Measurements from ENCODE around the gene SUMO1.

The SUMO1 gene

GRCh38 chr2:202196727-202197126 is 41.7 kb downstream of the SUMO1 start:
- no peak for DNase-seq (ENCODE audit: low spot score)

DNA sequence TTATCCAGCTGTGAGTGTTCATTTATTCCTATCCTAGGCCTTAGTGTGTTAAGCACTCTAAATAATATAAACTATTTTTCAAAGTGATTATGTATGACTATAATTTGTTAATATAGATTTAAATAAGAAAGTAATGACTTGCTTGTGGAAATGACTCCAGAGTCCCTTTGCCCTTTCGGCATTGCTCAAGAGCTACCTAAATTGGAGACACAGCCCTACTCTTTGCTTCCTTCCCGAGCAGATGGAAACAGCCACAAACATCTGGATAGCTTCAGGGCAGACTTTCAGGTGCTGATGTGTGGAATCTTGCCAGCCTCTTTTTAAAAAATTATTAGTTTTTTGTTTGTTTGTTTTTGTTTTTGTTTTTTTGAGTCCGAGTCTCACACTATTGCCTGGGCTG is 44.0 kb downstream of the SUMO1 start:
- DNase-seq (ENCODE audit: low spot score) = no peak

- no peak for DNase-seq (ENCODE audit: low spot score)
Observed at GRCh38 chr2:202193881-202194353, 44.5 kb downstream of the SUMO1 start.

- DNase-seq (ENCODE audit: low spot score) = no peak
Observed at GRCh38 chr2:202193305-202193704, 45.1 kb downstream of the SUMO1 start.

DNA sequence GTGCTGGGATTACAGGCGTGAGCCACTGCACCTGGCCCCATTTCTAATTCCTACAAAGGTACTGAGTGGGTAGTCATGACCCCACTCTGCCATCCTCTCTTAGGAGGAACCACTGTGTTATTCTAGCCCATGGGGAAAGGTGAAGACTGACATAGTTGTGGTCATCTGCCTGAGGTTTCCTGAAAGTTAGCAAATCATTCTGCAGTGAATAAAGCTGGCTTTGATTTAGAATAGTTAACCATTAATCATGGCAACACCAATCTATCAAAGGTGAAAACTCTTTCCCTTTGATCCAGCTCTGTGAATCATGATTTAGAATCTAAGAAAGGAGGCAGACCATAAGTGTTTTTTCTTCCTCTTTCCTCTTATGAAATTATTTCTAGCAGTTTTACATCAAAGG is 50.8 kb downstream of the SUMO1 start:
- DNase-seq (ENCODE audit: low spot score) = no peak

- no peak for DNase-seq (ENCODE audit: low spot score)
Observed at GRCh38 chr2:202186641-202187202, 51.7 kb downstream of the SUMO1 start.

GRCh38 chr2:202185156-202185555 is 53.2 kb downstream of the SUMO1 start:
- DNase-seq (ENCODE audit: low spot score) = no peak

DNA sequence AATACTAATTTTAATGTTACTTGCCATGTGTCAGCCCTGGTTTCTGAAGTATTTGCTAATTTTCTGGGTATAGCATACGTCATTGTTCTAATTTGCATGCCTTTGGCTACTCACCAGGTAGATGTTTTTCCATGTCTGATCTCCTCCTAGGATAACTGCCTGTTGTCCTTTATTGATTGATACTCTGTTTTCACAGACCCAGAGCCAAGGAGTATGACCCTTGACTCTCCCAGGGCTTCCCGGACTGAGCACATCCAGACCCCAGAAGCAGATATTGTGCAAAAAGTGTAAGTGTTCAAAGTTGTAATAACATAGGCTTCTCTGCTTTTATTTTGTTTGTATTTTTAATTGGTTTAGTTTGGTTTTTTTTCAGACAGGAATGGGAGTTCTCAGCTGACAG is 53.8 kb downstream of the SUMO1 start:
- no peak for DNase-seq (ENCODE audit: low spot score)

DNA sequence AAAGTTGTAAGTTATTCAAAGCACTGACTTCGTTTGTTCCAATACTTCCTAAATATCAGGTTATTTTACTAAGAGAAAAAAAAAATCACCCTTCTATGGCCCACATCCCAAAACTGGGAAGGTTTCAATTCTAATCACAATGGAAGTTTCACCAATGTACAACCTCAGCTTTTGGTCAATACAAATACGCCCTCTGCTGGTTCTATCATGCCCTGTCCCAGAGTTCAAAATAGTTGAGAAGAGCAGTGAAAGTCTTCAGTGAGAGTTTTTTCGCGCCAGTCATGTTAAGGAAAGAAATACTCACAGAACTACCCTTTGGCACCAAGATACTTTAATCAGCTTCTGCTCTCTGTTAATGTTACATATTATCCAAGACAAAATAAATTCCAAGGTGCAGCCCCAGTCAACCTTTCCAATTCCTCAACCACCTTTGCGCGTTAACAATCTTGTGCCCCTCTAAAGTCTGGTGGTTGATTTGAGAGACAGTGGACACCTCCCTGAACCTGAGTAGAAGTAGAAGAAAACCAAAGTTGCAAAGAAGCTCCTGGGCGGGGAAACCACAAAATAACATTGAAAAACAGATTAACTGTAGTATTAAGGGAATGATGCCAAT is 59.9 kb downstream of the SUMO1 start:
- peak; percentile 86 for DNase-seq (ENCODE audit: low spot score)

DNA sequence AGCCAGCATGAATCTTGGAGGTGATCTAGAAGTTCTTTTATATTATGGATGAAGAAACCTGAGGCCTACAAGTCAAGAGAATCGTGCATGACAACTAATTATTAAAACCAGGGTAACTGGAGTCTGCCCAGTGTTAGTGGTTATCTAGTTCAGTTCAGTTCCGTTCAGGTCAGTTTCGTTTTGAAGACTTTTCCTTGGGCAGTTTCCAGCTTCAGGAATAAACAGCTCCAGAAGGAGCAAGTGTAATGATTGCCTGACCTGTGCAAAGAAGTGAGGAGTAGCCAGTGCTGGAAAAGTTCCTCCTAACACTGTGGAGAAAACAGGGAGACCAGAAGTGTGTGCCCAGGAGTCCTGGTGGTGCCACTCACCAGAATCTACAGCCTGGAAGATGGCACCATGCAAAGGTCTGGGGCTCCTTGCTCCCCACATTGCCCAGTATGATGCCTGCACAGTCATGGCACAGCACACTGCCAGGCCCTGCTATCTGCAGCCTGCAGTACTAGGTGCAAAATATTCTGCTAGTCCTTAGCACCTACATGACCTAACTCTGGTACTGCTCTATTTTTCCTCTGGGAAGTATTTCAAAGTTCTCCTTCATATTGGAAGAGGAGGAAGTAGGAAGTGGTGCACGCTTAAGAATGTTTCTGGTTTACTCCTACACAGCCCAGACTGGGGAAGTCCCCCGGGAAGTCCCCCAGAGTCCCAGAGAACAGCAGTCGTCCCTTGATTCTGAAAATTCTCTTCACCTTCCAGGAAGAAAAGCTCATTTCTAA is 65.8 kb downstream of the SUMO1 start:
- peak; percentile 13 for DNase-seq (ENCODE audit: low spot score)

DNA sequence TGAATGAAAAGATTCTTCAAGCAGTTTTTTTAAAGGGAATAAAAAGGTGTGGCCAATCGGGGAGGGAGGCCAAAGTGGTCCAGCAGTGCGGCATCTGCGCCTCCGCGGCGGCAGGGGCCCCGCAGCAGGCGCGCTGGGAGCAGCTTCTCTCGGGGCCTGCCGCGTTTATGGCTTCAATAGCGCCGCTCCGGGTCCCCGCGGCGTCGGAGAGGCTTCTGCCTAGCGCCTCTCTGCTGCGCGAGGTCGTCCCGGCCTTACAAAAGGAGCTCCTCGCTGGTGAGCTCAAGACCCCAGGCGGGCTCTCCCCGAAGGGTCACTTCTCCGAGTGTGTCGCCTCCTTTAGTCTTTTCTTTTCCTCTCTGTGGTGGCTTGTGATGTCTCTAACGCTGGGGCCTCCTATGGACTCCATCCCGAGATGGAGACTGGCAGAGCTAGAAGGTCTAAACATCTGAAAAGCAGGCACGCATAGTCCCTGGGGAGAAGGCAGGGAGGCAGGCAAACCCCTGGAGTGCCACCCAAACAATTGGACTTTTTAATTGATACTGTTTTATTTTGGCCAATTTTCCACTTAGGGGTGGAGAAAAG is 67.1 kb downstream of the SUMO1 start:
- peak; percentile 34 for DNase-seq (ENCODE audit: low spot score)

DNA sequence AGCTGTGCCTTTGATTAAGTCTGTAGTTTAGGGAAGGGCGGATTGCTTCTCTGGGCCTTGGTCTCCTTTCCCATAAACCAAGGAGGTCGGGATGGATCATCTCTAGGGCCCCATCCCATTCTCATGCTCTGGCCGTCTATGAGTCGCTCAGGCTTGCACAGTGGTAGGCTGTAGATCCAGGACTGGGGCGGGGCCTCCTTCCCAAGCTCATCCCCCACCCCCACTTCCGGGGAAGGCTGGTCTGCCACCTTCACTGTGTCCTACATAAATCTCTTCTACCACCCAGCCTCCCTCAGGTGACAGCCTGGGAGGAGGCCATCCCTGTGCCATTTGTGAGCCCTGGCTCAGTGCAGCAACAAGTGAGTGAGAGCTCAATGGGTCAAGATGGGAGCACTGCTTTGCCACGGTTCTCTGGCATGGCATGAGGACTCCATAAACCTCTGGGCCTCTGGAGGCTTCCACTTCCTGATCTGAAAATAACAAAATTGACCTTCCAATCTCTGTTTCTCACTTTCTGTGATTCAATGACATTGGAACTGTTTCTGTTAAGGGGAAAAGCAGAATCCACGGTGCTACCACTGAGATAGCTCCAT is 68.5 kb downstream of the SUMO1 start:
- no peak for DNase-seq (ENCODE audit: low spot score)

DNA sequence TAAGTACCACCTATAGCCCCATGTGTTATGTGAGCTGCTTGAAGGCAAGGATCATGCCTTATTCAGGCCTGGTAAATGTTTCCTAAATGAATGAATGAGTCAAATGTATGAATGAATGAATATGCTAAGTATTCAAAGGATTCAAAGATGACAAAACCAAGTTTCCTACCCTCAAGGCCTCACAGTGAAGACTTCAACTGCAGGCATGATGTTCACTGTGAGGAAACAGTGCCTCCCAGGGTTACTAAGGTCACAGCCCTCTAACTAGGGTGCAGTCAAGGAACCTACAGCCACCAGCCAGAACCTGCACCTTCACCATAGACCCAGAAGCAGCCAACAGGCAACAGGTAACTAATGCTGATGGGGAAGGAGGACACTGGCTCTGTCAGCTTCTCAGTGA is 69.3 kb downstream of the SUMO1 start:
- no peak for DNase-seq (ENCODE audit: low spot score)

GRCh38 chr2:202165945-202166344 is 72.5 kb downstream of the SUMO1 start:
- no peak for DNase-seq (ENCODE audit: low spot score)

- DNase-seq (ENCODE audit: low spot score) = no peak
Observed at GRCh38 chr2:202165208-202165607, 73.2 kb downstream of the SUMO1 start.

- DNase-seq (ENCODE audit: low spot score) = no peak
Observed at GRCh38 chr2:202164411-202164810, 74.0 kb downstream of the SUMO1 start.

DNA sequence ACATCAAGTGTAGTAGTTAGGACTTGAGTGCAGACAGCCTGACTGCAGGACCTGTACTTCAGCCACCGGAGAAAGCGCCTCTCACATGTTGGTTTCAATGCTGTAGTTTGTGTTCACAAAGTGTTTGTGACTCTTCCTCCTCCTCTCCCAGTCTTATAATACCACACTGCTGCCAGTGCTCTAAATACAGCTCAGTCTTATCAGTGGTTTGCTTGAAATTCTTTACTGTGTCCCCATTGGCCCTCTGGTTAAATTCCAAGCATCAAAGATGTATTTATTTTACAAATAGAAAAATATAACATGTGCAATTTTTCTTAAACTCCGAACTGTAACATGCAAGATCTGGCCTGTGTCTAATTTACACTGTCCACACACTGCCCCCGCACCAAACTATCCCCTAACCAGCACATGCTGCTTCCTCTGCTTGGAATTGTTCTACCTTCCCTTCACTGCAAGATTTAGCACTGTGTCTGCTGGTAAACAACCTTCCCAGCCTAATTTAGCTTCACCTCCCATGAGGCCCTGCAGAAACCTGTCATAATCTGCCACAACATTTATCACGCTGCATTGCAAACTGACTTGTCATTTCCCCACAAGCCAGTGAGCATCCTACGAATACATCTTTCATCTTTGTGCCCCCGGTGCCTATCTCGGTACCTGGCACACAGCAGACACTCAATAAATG is 77.1 kb downstream of the SUMO1 start:
- peak; percentile 97 for DNase-seq (ENCODE audit: low spot score)

DNA sequence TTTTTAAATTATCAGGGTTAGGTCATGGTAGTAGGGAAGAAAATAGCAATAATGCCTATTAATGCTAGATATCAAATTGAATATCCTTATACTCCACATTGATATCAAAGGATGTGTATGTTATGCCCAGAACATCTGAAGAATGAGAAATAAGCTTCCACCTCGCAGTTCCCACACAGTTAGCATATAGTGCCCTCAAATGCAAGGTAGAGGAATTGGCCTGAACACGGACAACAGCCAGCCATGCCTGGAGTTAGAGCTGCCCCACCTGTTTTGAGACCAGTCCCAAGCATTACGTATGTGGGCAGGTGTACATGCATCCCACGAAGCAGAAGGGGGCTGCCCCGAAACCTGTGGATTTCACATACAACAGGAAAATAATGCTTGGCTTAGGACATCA is 79.6 kb downstream of the SUMO1 start:
- DNase-seq (ENCODE audit: low spot score) = peak; percentile 82

GRCh38 chr2:202157211-202157990 is 81.0 kb downstream of the SUMO1 start:
- DNase-seq (ENCODE audit: low spot score) = peak; percentile 42
